GM21390 (cell line): ENCODE results near the gene TRMT112.
"Not testable (repeated sequence)": the region's sequence is repeated elsewhere in the genome, so short reads cannot be mapped to it uniquely, and the experiment has no call there.

ENCODE experiments used
- ATAC-seq: cut with Tn5 transposase; IDR thresholded peaks from one replicate; pipeline ENCODE4 v1.9.1; 2021; ENCODE audit not compliant: unreplicated experiment

Gene TRMT112

DNA sequence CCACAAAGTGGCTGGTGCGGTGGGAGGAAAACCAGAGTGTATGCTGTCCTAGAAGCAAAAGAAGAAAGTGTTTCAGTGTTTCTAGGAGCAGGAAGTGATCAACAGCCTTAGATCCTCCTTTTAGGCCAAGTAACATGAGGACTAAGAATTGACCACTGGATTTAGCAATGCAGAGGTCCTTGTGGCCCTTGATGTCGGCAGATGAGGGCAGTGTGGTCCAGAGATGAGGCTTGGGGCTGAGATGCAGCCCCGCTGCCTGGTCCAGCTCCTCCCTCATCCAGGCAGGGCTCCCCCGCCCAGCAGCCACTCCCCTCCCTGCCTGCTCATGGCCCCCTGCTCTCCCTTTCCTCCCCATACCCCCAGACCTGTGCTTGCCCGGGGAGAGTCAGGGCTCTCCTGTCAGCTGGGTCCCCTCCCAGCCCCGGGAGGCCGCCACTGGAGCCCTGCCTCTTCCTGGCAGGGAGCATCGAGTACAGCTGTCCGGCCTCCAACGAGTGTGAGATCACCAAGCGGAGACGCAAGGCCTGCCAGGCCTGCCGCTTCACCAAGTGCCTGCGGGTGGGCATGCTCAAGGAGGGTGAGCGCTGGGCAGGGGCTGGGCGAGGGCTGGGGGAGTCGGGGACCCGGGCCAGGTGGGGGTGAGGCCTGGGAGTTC is 3.7 kb downstream of the TRMT112 start:
- no peak for ATAC-seq

- no peak for ATAC-seq
These were observed 4.4 kb downstream of the TRMT112 start for GRCh38 chr11:64312947-64313346.

DNA sequence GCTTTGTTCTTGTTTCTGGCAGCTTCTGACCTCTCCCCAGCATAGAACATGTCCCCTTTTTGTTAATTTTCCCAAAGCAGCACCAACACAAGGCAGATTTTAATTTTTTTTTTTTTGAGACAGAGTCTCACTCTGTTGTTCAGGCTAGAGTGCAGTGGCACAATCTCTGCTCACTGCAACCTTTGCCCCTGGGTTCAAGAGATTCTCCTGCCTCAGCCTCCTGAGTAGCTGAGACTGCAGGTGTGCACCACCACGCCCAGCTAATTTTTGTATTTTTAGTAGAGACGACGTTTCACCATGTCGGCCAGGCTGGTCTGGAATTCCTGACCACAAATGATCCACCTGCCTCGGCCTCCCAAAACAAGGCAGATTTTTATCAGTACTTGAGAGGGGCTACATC is 9.6 kb downstream of the TRMT112 start:
- ATAC-seq: not testable (repeated sequence)

GRCh38 chr11:64306876-64307622 is 10.3 kb downstream of the TRMT112 start:
- ATAC-seq: no peak

- no peak for ATAC-seq
These were observed 10.8 kb downstream of the TRMT112 start for GRCh38 chr11:64306563-64306875.

- peak; percentile 32 for ATAC-seq
These were observed 11.4 kb downstream of the TRMT112 start for GRCh38 chr11:64305691-64306562.

DNA sequence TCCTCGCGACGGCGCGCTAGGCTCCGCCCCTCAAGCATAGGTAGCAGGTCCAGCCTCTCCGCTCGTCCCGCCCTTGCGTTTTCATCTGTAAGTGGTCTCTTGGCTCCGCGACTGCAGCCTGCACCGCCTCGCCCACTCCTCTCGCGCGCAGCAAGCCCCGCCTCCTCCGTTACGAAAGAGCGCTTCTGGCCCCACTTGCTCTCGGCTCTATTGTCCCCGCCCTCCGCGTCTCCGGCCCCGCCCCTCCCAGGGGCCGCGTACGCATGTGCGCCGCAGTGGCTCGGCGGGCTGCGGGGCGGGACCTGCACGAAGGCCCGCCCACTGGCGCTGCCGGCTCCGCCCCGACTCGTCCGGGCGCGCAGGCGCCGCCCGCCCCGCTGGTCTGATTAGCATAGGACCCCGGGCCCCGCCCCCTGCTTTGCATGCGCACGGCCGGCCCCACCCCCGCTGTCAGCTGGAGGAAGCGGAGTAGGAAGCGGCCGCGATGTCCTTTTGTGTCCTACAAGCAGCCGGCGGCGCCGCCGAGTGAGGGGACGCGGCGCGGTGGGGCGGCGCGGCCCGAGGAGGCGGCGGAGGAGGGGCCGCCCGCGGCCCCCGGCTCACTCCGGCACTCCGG is 12.2 kb downstream of the TRMT112 start, which contains the start of gene ESRRA:
TSS of gene ESRRA (plus strand) at position 450 of the 616 bp plus-strand sequence. CDS start 1,656 bp downstream, outside the sequence.
- peak; percentile 69 for ATAC-seq

GRCh38 chr11:64304316-64305072 is 12.9 kb downstream of the TRMT112 start:
- peak; percentile 26 for ATAC-seq

DNA sequence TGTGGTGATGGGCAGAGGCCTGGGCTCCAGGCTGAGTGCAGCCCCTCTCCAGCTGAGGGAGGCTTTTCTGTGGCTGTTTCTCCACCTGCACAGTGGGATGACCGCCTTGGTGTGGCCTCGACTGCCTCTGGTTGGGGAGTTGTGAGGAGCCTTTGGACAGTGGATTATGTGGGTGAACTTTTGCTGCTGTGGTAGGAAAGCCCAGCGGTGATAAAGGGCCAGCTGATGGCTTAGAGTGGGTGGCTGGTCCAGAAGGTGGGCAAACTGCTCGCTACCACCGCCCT is 13.4 kb downstream of the TRMT112 start:
- ATAC-seq: no peak

DNA sequence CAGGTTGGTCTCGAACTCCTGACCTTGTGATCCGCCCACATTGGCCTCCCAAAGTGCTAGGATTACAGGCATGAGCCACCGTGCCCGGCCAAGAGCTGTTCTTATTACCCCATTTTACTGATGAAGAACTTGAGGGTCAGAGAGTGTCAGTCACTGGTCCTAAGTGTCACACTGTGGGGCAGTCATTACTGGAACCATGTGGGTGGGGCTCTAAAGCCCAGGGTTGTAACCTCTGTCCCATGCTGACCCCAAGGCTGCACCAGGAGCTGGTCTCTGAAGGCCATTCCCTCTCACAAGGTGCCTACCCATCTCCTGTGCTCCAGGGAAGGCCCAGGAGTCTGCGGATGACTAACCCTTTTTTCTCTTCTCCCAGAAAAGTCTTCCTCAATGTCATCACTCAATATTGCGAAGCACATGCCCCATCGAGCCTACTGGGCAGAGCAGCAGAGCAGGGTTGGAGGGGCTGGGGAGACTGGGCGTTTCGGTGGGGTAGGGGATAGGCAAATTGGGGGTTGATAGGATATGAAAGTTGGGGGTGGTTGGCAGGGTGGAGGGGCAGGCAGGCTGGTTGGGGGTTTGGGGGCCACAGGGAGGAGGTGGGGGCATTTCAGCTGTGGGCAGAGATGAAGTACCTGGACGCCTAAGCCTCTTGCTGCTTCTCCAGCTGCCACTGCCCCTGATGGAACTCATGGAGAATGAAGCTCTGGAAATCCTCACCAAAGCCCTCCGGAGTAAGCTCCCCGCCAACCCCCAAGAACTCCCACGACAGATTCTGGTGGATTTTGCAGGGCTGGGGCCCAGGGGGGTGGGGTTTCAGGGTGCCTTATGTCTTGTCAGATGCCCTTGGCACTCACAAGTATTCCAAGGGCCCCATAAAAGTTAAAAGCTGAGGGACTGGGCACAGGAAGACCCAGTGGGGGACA is 14.0 kb downstream of the TRMT112 start:
- ATAC-seq: no peak

- no peak for ATAC-seq
These were observed 17.3 kb downstream of the TRMT112 start, which contains the start of gene CATSPERZ for GRCh38 chr11:64299847-64300648. TSS of gene CATSPERZ (plus strand) at chr11:64300358. CDS start at chr11:64300411, 53 bp downstream.

DNA sequence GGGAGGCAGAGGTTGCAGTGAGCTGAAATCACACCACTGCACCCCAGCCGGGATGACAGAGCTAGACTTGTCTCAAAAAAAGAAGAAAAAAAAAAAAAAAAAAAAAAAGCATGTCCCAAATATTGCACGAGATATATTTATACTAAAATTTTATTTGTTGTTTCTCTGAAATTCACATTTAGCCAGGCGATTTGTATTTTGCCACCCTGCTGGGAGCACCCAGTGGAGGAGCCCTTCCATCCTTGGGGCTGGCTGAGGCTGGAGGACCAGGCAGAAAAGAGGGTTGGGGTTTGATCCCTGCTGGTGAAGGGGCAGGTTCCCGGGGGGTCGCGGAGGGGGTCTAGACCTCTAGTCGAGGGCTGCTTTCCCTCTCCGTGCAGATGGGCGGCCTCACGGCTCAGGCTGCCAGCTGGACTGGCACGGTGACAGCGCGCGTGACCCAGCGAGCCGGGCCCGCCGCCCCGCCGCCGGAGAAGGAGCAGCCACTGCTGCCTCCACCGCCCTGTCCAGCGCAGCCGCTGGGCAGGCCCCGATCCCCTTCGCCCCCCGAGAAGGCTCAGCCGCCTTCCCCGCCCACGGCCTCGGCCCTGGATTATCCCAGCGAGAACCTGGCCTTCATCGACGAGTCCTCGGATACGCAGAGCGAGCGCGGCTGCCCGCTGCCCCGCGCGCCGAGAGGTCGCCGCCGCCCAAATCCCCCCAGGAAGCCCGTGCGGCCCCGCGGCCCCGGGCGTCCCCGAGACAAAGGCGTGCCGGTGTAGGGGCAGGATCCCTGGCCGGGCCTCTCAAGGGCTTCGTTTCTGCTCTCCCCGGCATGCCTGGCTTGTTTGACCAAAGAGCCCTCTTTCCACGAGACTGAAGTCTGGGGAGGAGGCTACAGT is 18.2 kb downstream of the TRMT112 start:
- no peak for ATAC-seq

- no peak for ATAC-seq
These were observed 19.5 kb downstream of the TRMT112 start for GRCh38 chr11:64297699-64298358.

DNA sequence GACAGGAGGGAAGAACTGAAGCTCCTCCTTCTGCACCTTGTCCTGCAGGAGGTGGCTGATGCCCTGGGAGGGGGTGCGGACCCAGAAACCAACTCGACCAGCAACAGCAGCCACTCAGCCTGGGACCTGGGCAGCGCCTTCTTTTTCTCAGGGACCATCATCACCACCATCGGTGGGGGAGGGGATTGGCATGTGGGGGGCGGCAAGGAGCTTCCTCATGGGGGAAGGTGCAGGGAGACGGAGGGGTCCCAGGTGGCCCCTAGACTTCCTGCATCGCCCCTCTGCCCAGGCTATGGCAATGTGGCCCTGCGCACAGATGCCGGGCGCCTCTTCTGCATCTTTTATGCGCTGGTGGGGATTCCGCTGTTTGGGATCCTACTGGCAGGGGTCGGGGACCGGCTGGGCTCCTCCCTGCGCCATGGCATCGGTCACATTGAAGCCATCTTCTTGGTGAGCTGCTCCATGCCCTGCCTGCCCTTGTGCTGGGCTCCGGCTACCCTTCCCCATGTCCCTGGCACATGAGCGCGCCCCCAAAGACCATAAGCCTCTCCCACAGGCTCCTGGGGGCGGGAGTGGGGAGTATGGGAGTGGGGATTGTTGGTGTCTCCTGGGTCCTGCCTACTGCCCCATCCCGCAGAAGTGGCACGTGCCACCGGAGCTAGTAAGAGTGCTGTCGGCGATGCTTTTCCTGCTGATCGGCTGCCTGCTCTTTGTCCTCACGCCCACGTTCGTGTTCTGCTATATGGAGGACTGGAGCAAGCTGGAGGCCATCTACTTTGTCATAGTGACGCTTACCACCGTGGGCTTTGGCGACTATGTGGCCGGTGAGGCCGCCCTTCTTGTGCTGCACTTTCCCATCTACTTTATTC is 20.3 kb downstream of the TRMT112 start:
- no peak for ATAC-seq

DNA sequence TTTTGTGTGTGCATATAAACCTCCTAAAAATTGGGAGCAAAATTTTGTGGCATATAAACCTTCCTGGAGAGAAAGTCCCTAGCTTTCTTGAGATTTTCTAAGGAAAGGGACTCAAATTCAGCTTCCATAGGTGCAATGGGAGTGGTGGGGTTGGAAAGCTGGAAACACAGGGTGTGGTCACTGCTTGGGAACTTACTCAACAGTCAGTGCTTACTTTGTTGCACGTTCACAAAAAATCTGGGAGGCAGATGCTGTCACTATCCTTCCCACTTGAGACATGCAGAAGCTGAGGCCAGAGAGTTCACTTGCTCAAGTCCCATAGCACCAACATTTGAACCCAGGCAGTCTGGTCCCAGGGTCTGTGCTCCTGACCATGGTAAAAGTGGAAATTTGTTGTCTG is 21.1 kb downstream of the TRMT112 start:
- no peak for ATAC-seq

DNA sequence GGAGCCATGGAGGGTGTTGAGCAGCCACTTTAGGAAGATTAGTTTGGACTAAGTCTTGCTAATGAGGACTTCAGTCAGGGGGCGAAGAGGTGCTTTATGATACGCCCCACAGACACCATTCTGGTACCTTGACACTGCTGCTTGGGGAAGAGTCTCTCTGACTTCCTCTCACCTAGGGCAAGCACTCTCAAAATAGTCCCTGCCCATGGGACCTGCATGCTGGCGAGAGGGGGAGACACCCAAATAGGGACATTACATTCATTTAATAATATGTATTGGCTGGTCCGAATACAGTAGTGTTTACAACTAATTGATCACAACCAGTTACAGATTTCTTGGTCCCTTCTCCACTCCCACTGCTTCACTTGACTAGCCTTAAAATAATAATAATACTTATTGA is 21.6 kb downstream of the TRMT112 start:
- ATAC-seq: no peak
